ENCODE results near the gene ZSWIM9.

Gene ZSWIM9

GRCh38 chr19:48190288-48190884 lies 19.9 kb downstream of the ZSWIM9 start:
- no peaks in the 10 kb centered on the region for H3K9me3 Mint-ChIP-seq
- DNase-seq = peak; percentile 69
- no peaks in the 10 kb centered on the region for H3K27me3 Mint-ChIP-seq
- peaks cover 39% of the 10 kb centered on the region for H3K36me3 Mint-ChIP-seq (ENCODE audit: low read depth)
- peaks cover 8% of the 10 kb centered on the region for H3K4me1 Mint-ChIP-seq (ENCODE audit: low read depth)
- no peak overlapping the region for H3K4me3 Mint-ChIP-seq
- peak overlapping the region; percentile 59 for H3K27ac Mint-ChIP-seq

GRCh38 chr19:48190885-48191284 lies 20.4 kb downstream of the ZSWIM9 start:
- no peaks in the 10 kb centered on the region for H3K27me3 Mint-ChIP-seq
- peak overlapping the region; percentile 59 for H3K27ac Mint-ChIP-seq
- H3K4me3 Mint-ChIP-seq = no peak overlapping the region
- H3K4me1 Mint-ChIP-seq (ENCODE audit: low read depth) = peaks cover 8% of the 10 kb centered on the region
- peaks cover 39% of the 10 kb centered on the region for H3K36me3 Mint-ChIP-seq (ENCODE audit: low read depth)
- no peaks in the 10 kb centered on the region for H3K9me3 Mint-ChIP-seq
- DNase-seq = no peak

- DNase-seq = no peak
- Mint-ChIP-seq H3K4me1 (ENCODE audit: low read depth) (peaks cover 8% of the 10 kb centered on the region), H3K27me3 (no peaks in the 10 kb centered on the region), H3K36me3 (ENCODE audit: low read depth) (peaks cover 39% of the 10 kb centered on the region), H3K4me3 (no peak overlapping the region), H3K27ac (no peak overlapping the region), H3K9me3 (no peaks in the 10 kb centered on the region)
These were observed 22.3 kb downstream of the ZSWIM9 start for GRCh38 chr19:48192750-48193149.

GRCh38 chr19:48194041-48194843 lies 23.8 kb downstream of the ZSWIM9 start:
- Mint-ChIP-seq H3K4me1 (ENCODE audit: low read depth) (peaks cover 8% of the 10 kb centered on the region), H3K36me3 (ENCODE audit: low read depth) (peaks cover 31% of the 10 kb centered on the region), H3K27ac (no peak overlapping the region), H3K27me3 (no peaks in the 10 kb centered on the region), H3K9me3 (no peaks in the 10 kb centered on the region), H3K4me3 (no peak overlapping the region)
- peak; percentile 45 for DNase-seq

GRCh38 chr19:48194844-48195830 lies 24.7 kb downstream of the ZSWIM9 start:
- peaks cover 9% of the 10 kb centered on the region for H3K4me1 Mint-ChIP-seq (ENCODE audit: low read depth)
- DNase-seq = no peak
- H3K27ac Mint-ChIP-seq = peak overlapping the region; percentile 20
- H3K4me3 Mint-ChIP-seq = no peak overlapping the region
- H3K27me3 Mint-ChIP-seq = no peaks in the 10 kb centered on the region
- peaks cover 26% of the 10 kb centered on the region for H3K36me3 Mint-ChIP-seq (ENCODE audit: low read depth)
- no peaks in the 10 kb centered on the region for H3K9me3 Mint-ChIP-seq

- no peaks in the 10 kb centered on the region for H3K27me3 Mint-ChIP-seq
- peaks cover 24% of the 10 kb centered on the region for H3K36me3 Mint-ChIP-seq (ENCODE audit: low read depth)
- no peak overlapping the region for H3K4me3 Mint-ChIP-seq
- no peak overlapping the region for H3K27ac Mint-ChIP-seq
- no peak for DNase-seq
- H3K4me1 Mint-ChIP-seq (ENCODE audit: low read depth) = peaks cover 8% of the 10 kb centered on the region
- H3K9me3 Mint-ChIP-seq = no peaks in the 10 kb centered on the region
These were observed 25.9 kb downstream of the ZSWIM9 start for GRCh38 chr19:48196321-48196763.

- H3K9me3 Mint-ChIP-seq = no peaks in the 10 kb centered on the region
- H3K4me1 Mint-ChIP-seq (ENCODE audit: low read depth) = peaks cover 12% of the 10 kb centered on the region
- no peaks in the 10 kb centered on the region for H3K27me3 Mint-ChIP-seq
- peaks cover 19% of the 10 kb centered on the region for H3K36me3 Mint-ChIP-seq (ENCODE audit: low read depth)
- no peak overlapping the region for H3K4me3 Mint-ChIP-seq
- DNase-seq = no peak
- no peak overlapping the region for H3K27ac Mint-ChIP-seq
These were observed 26.6 kb downstream of the ZSWIM9 start for GRCh38 chr19:48196933-48197665.

- no peak for DNase-seq
- no peaks in the 10 kb centered on the region for H3K27me3 Mint-ChIP-seq
These were observed 32.8 kb downstream of the ZSWIM9 start for GRCh38 chr19:48203222-48203793.

GRCh38 chr19:48203794-48204628 lies 33.5 kb downstream of the ZSWIM9 start:
- Mint-ChIP-seq H3K27me3 (no peaks in the 10 kb centered on the region), H3K36me3 (ENCODE audit: low read depth) (peaks cover 40% of the 10 kb centered on the region), H3K4me3 (no peak overlapping the region), H3K4me1 (ENCODE audit: low read depth) (peaks cover 36% of the 10 kb centered on the region), H3K9me3 (no peaks in the 10 kb centered on the region), H3K27ac (no peak overlapping the region)
- peak; percentile 92 for DNase-seq

More at GRCh38 chr19:48203222-48203793, 32.8 kb downstream of the ZSWIM9 start:
- no peak overlapping the region for H3K27ac Mint-ChIP-seq
- H3K4me1 Mint-ChIP-seq (ENCODE audit: low read depth) = peaks cover 34% of the 10 kb centered on the region
- H3K4me3 Mint-ChIP-seq = no peak overlapping the region
- H3K36me3 Mint-ChIP-seq (ENCODE audit: low read depth) = peaks cover 42% of the 10 kb centered on the region
- no peaks in the 10 kb centered on the region for H3K9me3 Mint-ChIP-seq

- peak overlapping the region; percentile 80 for H3K27ac Mint-ChIP-seq
- peaks cover 45% of the 10 kb centered on the region for H3K4me1 Mint-ChIP-seq (ENCODE audit: low read depth)
- no peak for DNase-seq
- no peaks in the 10 kb centered on the region for H3K9me3 Mint-ChIP-seq
- no peaks in the 10 kb centered on the region for H3K27me3 Mint-ChIP-seq
- H3K36me3 Mint-ChIP-seq (ENCODE audit: low read depth) = peaks cover 57% of the 10 kb centered on the region
- H3K4me3 Mint-ChIP-seq = no peak overlapping the region
These were observed 36.1 kb downstream of the ZSWIM9 start for GRCh38 chr19:48206397-48207093.

GRCh38 chr19:48210005-48210404 lies 39.5 kb downstream of the ZSWIM9 start:
- H3K4me1 Mint-ChIP-seq (ENCODE audit: low read depth) = peaks cover 43% of the 10 kb centered on the region
- DNase-seq = no peak
- no peaks in the 10 kb centered on the region for H3K27me3 Mint-ChIP-seq
- peaks cover 82% of the 10 kb centered on the region for H3K36me3 Mint-ChIP-seq (ENCODE audit: low read depth)
- H3K9me3 Mint-ChIP-seq = no peaks in the 10 kb centered on the region
- no peak overlapping the region for H3K4me3 Mint-ChIP-seq
- H3K27ac Mint-ChIP-seq = peak overlapping the region; percentile 71

- H3K4me1 Mint-ChIP-seq (ENCODE audit: low read depth) = peaks cover 29% of the 10 kb centered on the region
- no peak for DNase-seq
- H3K9me3 Mint-ChIP-seq = no peaks in the 10 kb centered on the region
- H3K36me3 Mint-ChIP-seq (ENCODE audit: low read depth) = peaks cover 91% of the 10 kb centered on the region
- no peak overlapping the region for H3K4me3 Mint-ChIP-seq
- no peaks in the 10 kb centered on the region for H3K27me3 Mint-ChIP-seq
- H3K27ac Mint-ChIP-seq = peak overlapping the region; percentile 60
These were observed 43.5 kb downstream of the ZSWIM9 start for GRCh38 chr19:48213959-48214358.
